ENCODE results near the gene TLCD5. TPM values are rescaled to one million over a fixed set of nuclear protein-coding genes. Genes with fewer than 3 reads are reported as not detected.

The TLCD5 gene
- total RNA-seq, 1 donor from 2014 or later = 11.6 TPM

DNA sequence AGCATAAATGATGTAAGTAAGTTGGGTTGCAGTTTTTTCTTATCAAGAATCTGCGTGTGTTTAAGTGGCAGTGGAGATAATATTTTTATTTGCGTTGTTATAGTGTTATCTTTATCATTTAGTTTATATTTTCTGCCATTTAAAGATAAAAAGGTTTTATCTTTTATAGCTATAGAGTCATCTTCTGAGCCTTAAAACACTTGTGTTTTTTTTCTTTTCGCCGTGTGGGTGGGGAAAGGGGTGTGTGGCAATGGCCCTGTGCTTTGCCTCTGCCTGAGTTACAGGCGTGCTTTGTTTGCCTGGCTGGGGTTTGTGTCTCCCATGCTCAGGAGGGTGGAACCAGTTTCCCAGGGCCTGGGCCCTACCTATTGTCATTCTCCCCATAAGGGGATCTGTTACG is 27.3 kb downstream of the TLCD5 start:
- H3K36me3 Mint-ChIP-seq = peaks cover 4% of the 10 kb centered on the region
- DNase-seq (ENCODE audit: extremely low spot score, unreplicated experiment) = no peak
- peaks cover 12% of the 10 kb centered on the region for H3K4me1 Mint-ChIP-seq (ENCODE audit: unreplicated experiment)
- H3K27me3 Mint-ChIP-seq = no peaks in the 10 kb centered on the region
- no peaks in the 10 kb centered on the region for H3K9me3 Mint-ChIP-seq
- TF ChIP-seq, protein P1, sequence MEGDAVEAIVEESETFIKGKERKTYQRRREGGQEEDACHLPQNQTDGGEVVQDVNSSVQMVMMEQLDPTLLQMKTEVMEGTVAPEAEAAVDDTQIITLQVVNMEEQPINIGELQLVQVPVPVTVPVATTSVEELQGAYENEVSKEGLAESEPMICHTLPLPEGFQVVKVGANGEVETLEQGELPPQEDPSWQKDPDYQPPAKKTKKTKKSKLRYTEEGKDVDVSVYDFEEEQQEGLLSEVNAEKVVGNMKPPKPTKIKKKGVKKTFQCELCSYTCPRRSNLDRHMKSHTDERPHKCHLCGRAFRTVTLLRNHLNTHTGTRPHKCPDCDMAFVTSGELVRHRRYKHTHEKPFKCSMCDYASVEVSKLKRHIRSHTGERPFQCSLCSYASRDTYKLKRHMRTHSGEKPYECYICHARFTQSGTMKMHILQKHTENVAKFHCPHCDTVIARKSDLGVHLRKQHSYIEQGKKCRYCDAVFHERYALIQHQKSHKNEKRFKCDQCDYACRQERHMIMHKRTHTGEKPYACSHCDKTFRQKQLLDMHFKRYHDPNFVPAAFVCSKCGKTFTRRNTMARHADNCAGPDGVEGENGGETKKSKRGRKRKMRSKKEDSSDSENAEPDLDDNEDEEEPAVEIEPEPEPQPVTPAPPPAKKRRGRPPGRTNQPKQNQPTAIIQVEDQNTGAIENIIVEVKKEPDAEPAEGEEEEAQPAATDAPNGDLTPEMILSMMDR (conservative IDR thresholded peaks at IDR 0.05) = no peak
- H3K27ac Mint-ChIP-seq = no peak overlapping the region
- no peak overlapping the region for H3K4me3 Mint-ChIP-seq

DNA sequence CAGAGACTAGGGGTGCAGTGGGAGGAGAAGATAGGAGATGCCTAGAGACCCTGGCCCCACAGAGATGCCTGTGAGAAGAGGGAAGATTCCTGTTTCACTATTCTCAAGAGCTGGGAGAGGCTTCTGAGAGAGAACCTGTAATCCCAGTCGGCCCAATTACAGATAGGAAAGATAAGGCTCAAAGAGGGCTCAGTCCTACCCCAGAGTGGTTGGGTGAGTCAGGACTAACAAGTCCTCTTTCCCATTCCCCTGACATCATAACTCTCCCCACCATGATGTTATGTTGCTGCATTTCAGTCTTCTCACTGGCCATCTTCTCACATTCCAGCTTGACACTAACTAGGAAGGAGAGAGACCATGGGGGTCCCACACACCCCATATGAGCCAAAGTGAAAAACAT is 29.0 kb downstream of the TLCD5 start:
- no peak overlapping the region for H3K4me3 Mint-ChIP-seq
- no peaks in the 10 kb centered on the region for H3K27me3 Mint-ChIP-seq
- H3K9me3 Mint-ChIP-seq = no peaks in the 10 kb centered on the region
- no peak for DNase-seq (ENCODE audit: extremely low spot score, unreplicated experiment)
- H3K36me3 Mint-ChIP-seq = peaks cover 8% of the 10 kb centered on the region
- TF ChIP-seq, protein P1 (conservative IDR thresholded peaks at IDR 0.05) = no peak
- H3K27ac Mint-ChIP-seq = no peak overlapping the region
- H3K4me1 Mint-ChIP-seq (ENCODE audit: unreplicated experiment) = peaks cover 11% of the 10 kb centered on the region

DNA sequence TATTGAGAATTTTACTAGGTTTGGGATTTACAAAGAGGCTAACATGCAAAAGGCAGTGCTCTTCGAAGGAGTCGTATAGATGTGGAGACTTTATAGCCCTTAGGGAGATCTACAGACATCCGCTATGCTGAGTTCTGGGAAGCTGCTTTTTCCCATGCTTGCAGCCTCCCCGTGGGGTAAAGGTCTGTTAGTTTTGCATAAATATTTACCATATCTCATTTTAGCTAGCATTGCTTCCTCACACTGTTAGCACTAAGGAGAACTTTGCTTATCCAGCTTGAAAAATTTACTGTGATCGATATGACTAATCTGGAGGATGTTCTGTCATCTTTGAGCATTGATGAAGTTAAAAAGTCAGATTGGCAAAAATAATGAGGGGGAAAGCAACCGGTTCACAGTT is 29.7 kb downstream of the TLCD5 start:
- Mint-ChIP-seq H3K36me3 (peaks cover 12% of the 10 kb centered on the region), H3K4me3 (no peak overlapping the region), H3K4me1 (ENCODE audit: unreplicated experiment) (peaks cover 11% of the 10 kb centered on the region), H3K9me3 (peaks cover 5% of the 10 kb centered on the region), H3K27me3 (no peaks in the 10 kb centered on the region), H3K27ac (no peak overlapping the region)
- TF ChIP-seq, protein P1 (conservative IDR thresholded peaks at IDR 0.05) = no peak
- DNase-seq (ENCODE audit: extremely low spot score, unreplicated experiment) = no peak

DNA sequence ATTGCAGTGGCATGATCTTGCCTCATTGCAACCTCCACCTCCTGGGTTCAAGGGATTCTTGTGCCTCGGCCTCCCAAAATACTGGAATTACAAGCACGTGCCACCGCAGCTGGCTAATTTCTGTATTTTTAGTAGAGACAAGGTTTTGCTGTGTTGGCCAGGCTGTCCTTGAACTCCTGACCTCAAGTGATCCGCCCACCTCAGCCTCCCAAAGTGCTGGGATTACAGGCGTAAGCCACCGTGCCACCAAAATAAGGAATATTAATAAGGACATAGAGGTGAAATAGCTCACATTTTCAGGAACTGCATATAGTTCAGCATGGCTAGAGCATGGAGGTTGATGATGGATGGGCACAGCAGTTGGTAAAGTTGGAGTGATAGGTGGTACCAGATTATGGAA is 32.5 kb downstream of the TLCD5 start:
- H3K27ac Mint-ChIP-seq = no peak overlapping the region
- no peak overlapping the region for H3K4me3 Mint-ChIP-seq
- H3K27me3 Mint-ChIP-seq = no peaks in the 10 kb centered on the region
- peaks cover 11% of the 10 kb centered on the region for H3K4me1 Mint-ChIP-seq (ENCODE audit: unreplicated experiment)
- H3K36me3 Mint-ChIP-seq = peaks cover 16% of the 10 kb centered on the region
- no peak for DNase-seq (ENCODE audit: extremely low spot score, unreplicated experiment)
- H3K9me3 Mint-ChIP-seq = peaks cover 7% of the 10 kb centered on the region
- TF ChIP-seq, protein P1 (conservative IDR thresholded peaks at IDR 0.05) = no peak

DNA sequence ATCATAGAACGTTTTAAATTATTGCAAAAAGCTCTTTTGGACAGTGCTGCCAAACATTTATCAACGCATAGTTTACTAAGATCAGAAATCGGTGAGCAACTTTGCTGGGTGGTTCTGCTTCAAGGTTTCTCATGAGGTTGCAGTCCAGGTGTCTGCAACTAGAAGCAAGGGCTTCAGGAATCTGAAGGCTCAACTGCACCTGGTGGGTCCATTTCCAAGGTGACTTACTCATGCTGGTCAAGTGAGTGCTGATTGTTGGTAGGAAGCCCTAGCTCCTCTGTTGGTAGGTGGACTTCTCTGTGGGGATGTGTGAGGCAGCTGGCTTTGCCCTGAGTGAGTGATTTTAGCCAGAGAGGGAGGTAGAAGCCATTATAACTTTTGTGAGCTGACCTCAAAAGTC is 33.6 kb downstream of the TLCD5 start:
- Mint-ChIP-seq H3K36me3 (peaks cover 16% of the 10 kb centered on the region), H3K4me1 (ENCODE audit: unreplicated experiment) (peaks cover 11% of the 10 kb centered on the region), H3K4me3 (no peak overlapping the region), H3K27me3 (no peaks in the 10 kb centered on the region), H3K27ac (no peak overlapping the region), H3K9me3 (peaks cover 7% of the 10 kb centered on the region)
- TF ChIP-seq, protein P1 (conservative IDR thresholded peaks at IDR 0.05) = no peak
- no peak for DNase-seq (ENCODE audit: extremely low spot score, unreplicated experiment)

DNA sequence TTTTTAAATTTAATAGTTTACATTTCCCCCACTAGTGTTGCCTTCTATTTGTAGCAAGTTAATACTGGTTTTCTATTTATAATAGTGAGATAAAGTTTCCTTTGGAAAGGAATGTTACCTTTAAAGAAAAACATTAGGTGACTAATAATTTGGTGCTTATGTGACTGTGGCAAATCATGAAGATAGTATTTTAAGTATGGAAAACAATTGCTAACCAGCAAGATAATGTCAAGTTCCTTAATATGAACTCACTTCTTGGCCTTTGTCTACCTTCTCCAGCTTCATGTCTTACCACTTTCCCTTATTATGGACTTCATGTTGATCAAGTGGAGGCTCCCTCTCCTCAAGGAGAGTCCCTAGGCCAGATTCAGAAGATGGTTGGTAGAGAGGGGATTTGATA is 38.3 kb downstream of the TLCD5 start:
- Mint-ChIP-seq H3K4me1 (ENCODE audit: unreplicated experiment) (peaks cover 3% of the 10 kb centered on the region), H3K27me3 (no peaks in the 10 kb centered on the region), H3K4me3 (no peak overlapping the region), H3K9me3 (peaks cover 7% of the 10 kb centered on the region), H3K27ac (no peak overlapping the region), H3K36me3 (peaks cover 8% of the 10 kb centered on the region)
- TF ChIP-seq, protein P1 (conservative IDR thresholded peaks at IDR 0.05) = no peak
- no peak for DNase-seq (ENCODE audit: extremely low spot score, unreplicated experiment)
